Measurements from ENCODE around the gene NEDD8.
A peak's percentile ranks its signal among the peaks of the same experiment; 100 is the strongest.

GRCh38 chr14:24271134-24271833 lies 39.1 kb upstream of the NEDD8 start, which contains the start of gene RABGGTA:
- TF ChIP-seq POLR2A (IDR thresholded peaks at IDR 0.05) (peak; percentile 79 to 88 (median 87)), CTCF (IDR thresholded peaks at IDR 0.05) (peak; percentile 45 to 90 (median 68))
